NCI-H2029 (cell line): ENCODE measurements around the gene RIC8B.
A peak's percentile ranks its signal among the peaks of the same experiment; 100 is the strongest.

Experiments used
- DNase-seq: peaks from one replicate; lab custom pipeline; 2025; lab: John Stamatoyannopoulos, UW

RIC8B gene

DNA sequence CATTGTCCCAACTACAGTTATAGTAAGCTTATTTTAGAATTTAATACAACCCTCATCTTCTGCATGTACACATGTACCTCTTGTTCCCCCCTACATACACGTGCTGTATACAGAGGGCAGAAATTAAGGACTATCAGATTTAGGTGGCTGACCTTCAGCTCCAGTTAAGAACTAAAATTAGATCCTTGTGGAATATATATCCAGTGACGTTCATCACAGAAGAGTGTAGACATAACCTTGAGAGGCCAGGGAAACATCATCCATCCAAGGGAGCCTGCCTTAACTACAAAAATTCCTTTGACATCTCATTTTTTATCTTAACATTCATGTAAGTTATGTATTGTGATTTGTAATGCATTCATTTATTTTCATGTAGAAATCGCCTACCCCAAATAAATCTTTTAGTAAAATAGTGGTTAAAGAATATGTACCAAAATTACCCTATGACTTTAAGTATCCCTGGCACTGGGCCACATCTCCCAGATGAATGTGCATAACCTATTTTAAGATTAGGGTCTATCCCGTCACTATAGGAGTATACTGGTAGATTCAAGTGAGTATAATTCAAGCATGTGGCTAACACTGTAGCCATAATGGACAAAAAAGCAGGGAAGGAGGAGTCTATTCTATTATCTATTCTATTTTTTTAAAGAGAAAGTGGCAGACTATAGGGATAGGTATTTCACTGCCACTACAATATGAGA lies 27.5 kb downstream of the RIC8B start:
- no peak for DNase-seq

DNA sequence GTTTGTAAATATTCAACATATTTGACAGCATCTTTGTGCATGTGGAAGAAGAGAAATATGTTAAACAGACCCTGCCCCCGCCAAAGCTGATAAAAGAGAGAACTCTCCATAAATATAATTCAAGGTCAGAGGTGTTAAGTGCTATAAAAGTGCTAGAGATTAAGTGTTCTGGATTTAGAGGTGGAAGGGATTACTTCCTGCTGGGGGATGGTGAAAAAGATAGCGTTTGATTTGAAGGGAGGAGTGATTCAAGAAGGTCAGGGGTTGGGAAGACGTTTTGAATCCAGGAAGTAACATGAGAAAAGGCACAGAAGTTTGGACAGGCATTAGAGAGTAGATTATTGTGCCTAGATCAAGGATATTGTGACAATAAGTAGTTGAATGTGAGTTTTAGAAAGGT lies 30.2 kb downstream of the RIC8B start:
- no peak for DNase-seq

DNA sequence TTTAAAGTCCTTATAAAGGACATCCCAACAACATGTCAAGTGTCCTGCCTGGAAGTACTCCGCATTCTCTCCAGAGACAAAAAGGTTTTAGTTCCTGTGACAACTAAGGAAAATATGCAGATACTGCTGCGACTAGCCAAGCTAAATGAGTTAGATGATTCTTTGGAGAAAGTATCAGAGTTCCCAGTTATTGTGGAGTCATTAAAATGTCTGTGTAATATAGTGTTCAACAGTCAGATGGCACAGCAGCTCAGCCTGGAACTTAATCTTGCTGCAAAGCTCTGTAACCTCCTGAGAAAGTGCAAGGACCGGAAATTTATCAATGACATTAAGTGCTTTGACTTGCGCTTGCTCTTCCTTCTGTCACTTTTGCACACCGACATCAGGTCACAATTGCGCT lies 40.2 kb downstream of the RIC8B start:
- DNase-seq: no peak

DNA sequence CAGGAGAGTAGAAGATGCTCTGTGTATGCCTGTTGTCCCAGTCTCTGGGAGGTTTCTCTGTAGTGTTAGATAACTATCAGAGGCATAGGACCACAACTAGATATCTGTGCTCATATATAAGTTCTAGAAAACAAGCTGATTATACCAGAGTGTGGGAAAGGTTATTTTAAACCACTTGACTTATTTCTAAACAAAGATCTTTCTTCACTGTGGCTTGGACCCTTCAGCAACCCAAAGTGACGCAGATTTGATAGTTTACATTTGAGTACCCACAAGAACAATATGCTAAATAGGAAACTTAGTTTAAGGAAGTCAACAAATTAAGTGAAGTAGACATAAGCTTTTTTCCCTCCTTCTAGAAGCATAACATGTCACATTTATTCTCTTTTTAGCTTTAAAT lies 41.3 kb downstream of the RIC8B start:
- DNase-seq: no peak

DNA sequence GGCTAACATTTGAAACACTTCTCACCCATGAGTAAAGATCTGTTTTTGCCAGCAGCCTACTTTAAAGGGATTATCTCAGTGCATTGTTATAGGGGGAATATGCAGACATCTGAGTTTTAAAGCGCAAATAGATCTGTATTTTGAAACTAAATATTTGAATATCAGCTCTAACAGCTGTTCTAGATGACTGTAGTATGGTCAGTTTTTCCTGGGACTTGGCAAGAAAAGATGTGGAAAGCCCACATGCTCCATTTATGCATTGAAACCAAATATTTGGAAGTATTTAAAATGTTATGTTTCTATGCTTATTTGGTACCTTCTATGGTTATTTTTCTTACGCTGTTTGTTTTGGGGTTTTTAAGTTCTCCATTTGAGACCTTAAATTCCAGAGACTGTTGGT lies 41.7 kb downstream of the RIC8B start:
- no peak for DNase-seq

DNA sequence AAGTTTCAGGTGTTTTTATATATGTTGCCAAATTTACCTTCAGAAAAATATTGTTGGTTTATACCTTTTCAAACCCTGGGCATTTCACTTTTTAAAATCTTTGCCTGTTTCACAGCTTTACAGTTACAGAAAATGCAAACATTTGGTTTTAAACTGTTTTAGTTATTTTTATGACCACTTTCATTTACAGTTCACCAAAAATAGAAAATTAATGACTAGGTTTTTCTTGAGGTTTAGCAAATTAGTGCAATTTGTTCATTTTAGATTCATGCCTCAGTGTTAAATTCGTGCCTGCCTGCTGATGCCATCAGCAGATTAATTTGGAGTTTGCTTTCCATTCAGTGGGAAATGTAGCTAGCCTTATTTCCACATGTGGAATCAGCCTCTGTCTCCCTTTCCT lies 45.5 kb downstream of the RIC8B start:
- no peak for DNase-seq

DNA sequence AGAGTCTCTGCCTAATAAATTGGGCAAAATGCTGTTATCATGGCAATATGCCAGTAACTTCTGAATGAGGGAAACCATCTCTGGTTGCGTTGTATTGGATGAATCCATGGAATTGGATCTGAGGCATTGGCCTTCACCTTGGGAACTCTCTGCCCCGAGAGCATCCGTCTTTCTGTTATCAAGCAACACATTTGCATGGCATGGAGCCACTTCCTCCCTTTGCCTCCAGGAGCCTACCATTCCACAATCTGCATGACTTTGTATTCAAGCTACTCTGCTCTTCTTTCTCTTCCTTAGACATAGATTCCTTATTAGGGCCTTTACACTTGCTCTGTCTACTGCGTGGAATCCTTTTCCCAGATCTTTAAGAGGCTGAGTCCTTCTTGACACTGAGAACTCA lies 57.2 kb downstream of the RIC8B start:
- no peak for DNase-seq

DNA sequence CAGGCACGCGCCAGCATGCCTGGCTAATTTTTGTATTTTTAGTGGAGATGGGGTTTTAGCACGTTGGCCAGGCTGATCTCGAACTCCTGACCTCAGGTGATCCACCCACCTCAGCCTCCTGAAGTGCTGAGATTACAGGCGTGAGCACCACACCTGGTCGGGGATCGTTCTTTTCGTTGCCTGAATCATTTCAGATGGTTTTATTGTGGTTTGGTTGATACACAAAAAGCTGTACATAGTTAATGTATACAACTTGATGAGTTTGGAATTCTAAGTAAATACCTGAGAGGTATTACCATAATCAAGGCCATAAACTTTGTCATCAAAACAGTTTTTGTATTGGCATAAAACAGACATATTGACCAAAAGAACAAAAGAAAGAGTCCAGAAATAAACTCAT lies 63.3 kb downstream of the RIC8B start:
- DNase-seq: no peak

DNA sequence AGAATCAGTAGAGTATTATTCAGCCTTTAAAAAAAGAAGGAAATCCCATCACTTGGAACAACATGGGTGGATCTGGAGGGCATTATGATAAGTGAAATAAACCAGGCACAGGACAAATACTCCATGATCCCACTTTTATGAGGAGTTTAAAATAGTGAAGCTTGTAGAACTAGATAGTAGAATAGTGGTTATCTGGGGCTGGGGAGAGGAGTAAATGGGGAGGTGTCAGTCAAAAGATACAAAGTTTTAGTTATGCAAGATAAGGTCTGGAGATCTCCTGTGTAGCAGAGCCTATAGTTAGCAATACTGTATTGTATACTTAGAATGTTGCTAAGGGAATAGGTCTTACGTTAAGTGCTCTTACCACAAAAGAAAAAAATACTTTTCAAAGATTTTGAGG lies 64.9 kb downstream of the RIC8B start:
- DNase-seq: no peak

DNA sequence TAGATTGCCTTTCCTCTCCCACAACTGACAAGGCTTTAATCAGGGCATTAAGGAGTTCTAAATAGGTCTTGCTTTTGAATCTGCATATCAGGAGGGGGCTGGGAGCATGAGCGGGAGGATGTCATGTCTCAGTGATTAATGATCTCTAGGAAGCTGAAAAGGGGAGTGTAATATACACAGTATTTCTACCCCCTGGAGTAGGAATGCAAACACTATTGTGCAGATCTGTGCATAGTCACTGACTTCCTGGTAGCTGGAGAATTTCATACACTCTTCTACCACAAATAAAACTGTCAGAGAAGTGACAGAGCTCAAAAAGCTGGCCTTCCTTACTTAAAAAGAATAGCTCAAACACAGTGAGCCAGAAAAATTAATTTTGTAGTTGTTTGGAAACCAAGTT lies 65.8 kb downstream of the RIC8B start:
- DNase-seq: peak; percentile 26

DNA sequence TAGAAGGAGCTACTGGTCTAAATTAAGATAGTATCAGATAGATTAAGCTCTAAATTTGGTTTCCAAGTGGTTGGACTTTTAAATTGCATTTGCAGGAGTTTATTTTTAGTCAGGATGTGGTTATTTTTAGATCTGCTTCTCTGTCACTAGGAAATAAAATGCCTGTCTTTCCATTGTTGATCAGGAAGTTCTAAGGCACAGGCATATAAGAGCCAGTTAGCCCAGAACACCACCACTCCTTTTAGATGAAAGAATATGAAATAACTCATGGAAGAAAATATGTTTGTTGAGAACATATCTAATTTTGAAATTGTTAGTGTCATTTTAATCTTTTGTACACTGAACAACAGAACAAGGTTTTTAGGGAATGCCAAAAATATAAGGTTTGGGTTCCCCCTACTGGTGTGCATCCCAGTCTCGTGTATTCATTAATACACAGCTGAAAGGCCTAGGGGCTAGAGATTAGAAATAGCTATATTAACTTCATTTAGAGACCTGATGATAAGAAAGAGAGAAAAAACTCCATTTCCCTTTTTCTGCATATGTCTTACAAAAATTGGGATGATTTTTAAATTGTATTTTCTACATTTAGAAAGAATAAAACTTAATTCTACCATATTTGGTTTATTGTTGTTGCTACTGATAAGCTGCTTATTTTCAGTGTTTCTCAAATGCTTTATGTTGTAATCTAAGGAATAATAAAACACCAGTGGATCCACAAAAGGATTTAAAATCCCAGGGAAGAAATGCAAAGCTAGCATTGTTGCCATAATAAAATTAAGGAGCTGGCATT lies 67.2 kb downstream of the RIC8B start:
- peak; percentile 42 for DNase-seq

DNA sequence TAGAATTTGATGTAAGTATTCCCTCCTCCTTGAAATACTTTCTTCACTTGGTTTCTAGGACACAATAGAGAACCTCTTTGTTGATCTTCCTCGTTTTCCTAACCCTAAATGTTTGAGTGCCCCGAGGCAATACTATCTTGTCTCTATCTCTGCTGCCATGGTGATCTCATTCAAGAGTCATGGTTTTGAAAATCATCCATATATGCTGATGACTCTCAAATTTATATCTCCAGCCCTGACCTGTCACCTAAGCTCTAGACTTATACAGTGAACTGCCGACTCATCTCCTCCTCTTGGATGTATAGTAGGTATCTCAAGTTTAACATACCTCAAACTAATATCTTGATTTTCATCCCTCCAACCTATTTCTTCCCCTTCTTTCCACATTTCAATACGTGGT lies 71.4 kb downstream of the RIC8B start:
- DNase-seq: no peak

DNA sequence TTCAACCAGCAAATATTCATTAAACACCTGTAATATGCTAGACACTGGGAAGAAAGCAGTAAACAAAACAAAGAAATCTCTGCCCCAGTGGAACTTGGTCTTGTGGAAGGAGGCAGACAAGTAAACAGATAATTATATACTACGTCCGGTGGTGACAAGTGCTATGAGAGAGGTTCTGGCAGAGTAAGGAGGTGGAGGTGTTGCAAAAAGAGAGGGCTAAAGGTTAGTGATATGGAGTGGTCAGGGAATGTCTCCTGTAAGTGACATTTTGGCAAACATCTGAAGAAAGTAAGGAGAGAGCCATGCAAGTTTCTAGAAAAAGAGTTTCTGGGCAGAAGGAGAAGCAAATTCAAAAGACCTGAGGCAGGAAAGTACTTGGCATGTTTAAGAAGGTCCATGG lies 73.4 kb downstream of the RIC8B start:
- DNase-seq: no peak

DNA sequence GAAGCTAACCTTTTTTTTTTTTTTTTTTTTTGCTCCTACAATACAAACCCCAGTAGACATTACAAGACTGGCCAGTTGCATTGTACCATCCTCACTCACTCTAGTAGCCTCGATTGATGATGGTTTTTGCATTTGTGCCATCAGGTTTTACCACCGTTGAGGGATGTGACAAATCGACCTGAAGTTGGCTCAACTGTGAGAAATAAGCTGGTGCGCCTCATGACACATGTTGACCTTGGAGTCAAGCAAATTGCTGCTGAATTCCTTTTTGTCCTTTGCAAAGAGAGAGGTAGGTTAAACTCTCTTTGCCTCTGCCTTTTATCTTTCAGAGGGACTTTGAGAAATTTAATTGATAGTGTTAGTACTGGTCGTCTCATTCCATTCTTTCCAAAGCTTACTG lies 76.8 kb downstream of the RIC8B start:
- DNase-seq: no peak

DNA sequence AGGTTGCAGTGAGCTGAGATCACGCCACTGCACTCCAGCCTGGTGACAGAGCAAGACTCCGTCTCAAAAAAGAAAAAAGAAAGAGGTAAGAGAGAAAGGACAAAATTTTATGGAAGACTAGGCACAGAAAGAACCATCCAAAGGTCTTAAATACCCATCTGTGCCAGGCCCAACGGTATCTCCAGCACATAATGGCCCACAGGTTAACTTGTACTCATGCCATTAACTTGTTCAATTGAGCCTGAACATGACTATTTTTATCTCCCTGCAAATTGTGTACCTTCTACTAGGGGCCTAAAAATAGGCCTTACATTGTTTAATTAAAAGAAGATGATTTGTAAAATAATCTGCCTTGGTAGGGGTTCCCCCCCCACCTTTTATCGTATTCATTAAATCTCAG lies 80.2 kb downstream of the RIC8B start:
- no peak for DNase-seq

DNA sequence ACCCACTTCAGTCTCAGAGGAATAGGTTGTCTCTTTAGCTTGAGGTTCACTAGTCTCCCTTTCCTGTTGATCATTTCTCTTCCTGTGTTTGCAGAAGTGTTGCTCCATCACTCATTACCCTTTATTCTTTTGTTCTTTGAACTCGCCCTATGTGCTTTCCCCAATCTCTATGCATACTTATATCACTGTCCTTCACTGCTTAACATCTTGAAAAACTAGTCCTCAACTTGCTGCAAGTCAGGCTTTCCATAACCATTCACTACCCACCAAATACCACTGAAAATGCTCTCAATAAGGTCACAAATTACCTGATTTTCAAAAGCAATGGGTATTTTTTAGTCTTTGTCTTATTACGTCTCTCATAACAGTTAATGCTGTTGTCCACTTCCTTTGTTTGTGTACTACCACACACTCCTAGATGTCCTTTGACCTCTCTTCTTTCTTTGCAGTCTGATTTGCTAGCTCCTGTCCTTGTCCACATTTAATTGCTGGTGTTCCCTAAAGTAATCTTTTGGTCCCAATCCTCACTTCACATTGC lies 80.8 kb downstream of the RIC8B start:
- DNase-seq: no peak

DNA sequence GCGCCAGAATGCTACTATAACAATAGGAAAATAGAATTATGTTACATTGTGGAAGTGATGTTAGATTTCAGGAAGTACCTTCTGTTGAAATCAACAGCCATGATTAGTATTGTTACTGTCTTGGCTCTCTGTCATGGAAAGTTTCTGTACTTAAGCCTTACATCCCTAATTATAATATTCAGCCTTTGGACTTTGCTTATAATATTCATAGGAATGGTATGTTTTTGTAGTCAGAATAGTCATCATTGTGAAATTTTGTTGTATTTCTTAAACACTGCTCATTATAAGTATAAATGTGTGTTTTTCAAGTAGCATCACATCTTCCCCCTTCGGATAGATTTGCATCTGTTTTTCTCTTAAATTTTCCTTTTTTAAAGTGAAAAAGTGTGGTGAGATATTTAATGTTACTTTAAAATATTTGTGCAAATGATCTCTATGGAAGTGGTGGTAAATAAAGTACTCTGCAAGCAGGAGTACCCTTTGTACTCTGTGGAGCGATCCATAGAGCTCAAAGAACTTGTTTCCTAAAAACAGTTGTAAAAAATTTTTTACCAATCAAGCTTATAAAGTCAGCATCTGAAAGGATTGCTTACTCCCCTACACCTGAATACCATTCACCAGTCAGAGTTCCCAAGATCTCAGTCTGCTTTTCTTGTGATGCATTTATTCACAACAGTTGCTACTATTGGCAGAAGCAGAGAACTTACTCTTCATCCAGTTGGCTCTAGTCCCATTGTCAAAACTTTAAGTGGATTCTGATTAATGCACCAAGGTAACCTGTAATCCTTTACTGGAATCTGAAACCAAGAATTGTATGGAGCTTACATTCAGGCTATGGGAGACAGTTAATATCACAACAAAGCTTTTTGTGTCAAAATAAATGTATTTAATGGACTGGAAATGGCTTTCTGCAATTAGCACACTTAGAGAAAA lies 87.8 kb downstream of the RIC8B start:
- DNase-seq: no peak

DNA sequence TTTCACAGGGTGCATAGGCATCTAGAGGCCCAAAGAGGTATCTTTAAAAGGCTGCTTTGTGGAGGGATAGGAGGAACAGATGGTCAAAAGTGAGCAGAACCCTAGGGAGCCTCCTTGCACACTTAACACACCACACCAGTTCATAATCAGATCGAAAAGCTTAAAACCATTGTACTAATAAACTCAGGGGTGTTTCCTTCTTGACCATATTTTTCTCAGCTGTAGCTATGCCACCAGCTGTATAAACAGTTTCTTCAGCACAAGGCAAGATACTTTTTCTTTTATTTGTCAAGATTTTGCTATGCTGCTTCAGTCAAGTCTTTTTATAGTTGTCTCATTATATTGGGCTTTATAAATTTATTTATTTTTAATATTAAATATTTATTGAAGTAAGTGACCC lies 88.7 kb downstream of the RIC8B start:
- no peak for DNase-seq

DNA sequence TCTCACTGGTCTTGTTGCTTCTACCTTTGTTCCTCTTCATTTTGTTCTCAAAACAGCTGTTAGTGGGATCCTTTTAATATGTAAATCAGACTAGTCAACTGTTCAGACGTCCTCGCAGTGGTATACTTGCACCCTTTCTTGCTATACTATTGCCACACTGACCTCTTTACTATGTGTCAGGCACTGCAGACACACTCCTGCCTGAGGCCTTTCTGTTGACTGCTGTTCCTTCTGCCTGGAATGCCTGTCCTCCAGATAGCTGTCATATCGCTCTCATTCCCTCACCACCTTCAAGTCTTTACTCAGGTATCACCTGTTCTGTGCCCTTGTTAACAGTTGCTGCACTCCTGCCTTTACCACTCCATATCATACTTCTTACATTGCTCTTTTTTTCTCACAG lies 91.2 kb downstream of the RIC8B start:
- DNase-seq: no peak

DNA sequence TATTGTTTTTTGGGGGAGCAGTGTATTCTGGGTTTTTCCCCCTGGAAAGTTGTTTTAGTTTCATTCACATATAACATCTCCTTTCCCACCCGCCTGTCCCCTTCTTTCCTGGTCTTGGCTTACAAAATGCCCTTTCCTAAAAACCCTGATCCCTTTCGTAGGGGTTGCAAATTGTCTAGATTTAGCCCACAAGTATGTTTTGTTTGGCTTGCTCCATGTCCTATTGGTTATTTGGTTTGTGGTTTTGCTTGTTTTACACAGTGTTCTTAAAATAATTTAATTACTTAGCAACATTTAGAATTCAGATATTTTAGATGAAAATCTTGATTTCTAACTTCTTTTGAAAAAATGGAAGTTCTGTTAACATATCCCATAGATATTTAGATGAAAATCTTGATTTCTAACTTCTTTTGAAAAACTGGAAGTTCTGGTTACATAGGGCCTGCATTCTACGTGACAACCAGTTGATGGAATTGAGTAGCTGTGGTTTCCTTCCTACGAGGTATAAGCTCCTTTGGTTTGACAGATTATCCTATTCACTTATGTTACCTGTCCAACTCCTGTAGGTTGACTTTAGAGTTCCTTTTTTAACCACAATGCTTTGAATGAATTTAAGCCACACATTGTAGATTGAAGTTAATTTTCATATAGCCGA lies 92.1 kb downstream of the RIC8B start:
- no peak for DNase-seq

DNA sequence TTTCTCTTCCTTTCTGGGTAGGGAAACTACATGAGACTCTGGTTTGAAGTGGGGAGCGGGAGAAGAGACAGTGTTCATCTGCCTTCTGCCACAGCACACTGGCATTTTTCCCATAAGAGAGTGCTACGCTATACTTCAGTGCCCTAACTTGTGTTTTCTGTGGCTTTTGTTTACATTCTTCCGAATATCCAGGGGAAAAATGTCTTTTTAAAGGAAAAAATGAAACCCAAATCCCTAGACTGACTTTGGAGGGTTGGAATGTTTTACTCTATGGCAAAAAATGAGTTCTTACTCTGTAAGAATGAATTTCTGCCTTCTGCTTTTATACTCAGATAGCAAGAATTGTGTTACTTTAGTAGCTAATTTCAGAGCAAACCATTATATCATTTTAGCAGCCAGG lies 93.2 kb downstream of the RIC8B start:
- no peak for DNase-seq
